K562 (cell line): ENCODE data around the gene CBX2. TPM values are rescaled to one million over a fixed set of nuclear protein-coding genes. Genes with fewer than 3 reads are reported as not detected.

Experiments
- ATF7 ChIP-seq: fragments of 450-650 bp; IDR thresholded peaks from 2 replicates; pipeline ENCODE4 v1.7.1; 2014; ENCODE audit warnings: mild to moderate bottlenecking, moderate library complexity
- BRCA1 ChIP-seq, 2 experiments: fragments of 450-650 bp in 1 of 2; sonication (generic) in 1 of 2; formaldehyde crosslinking in 1 of 2; IDR thresholded peaks; 2 replicates each; pipeline versions ENCODE4 v1.5.0 to v1.6.1; 2017 to 2020; ENCODE audit warnings: mild to moderate bottlenecking in 1 of 2, missing genetic modification reagents in 1 of 2
- BRF1 ChIP-seq: IDR thresholded peaks from 3 replicates; pipeline ENCODE4 v1.6.1; 2011; ENCODE audit warnings: borderline replicate concordance, mild to moderate bottlenecking; ENCODE audit not compliant: insufficient read length; ENCODE audit errors: extremely low read depth
- FIP1L1 ChIP-seq: fragments of 200-400 bp; formaldehyde crosslinking; IDR thresholded peaks from 2 replicates; pipeline ENCODE4 v1.6.1; 2018; ENCODE audit warnings: mild to moderate bottlenecking, low read depth, low read length; ENCODE audit not compliant: poor library complexity, severe bottlenecking
- GATA2 ChIP-seq: sonication (generic); formaldehyde crosslinking; IDR thresholded peaks from 2 replicates; pipeline ENCODE4 v1.4.0; 2020; ENCODE audit warnings: mild to moderate bottlenecking, missing genetic modification reagents
- HBP1 ChIP-seq: fragments of 450-650 bp; formaldehyde crosslinking; IDR thresholded peaks from 2 replicates; pipeline ENCODE4 v1.4.0; 2022; ENCODE audit warnings: missing genetic modification characterization
- HDAC2 ChIP-seq: fragments of 450-650 bp; IDR thresholded peaks from 2 replicates; pipeline ENCODE4 v1.6.1; 2016; ENCODE audit warnings: mild to moderate bottlenecking
- RHOXF2B ChIP-seq: fragments of 250-450 bp; sonication (Bioruptor Pico); conservative IDR thresholded peaks from 2 replicates; pipeline ENCODE4 v1.5.1; 2021
- VEZF1 ChIP-seq: fragments of 200-800 bp; sonication (Bioruptor generic); IDR thresholded peaks from 2 replicates; pipeline ENCODE4 v1.6.1; 2017; ENCODE audit warnings: missing genetic modification characterization, missing compliant biosample characterization
- polyA plus RNA-seq, 8 experiments: library from polyadenylated mRNA; depleted of rRNA in 4 of 8; stranded (reverse) in 5 of 8; unstranded in 3 of 8; fragments of >200 nt; fragmentation: Nextera tagmentation in 2 of 8; fragmentation: Illumina TruSeq in 1 of 8; extraction: Ambion mirVana in 2 of 8; extraction: Trizol in 1 of 8; gene quantifications; 2 replicates each; pipeline versions ENCODE4 v1.2.1 to v1.2.3, GENCODE V29; 2011 to 2014; ENCODE audit warnings: inconsistent platforms in 1 of 8, missing spikeins in 1 of 8
- total RNA-seq, 7 experiments: library from RNA; depleted of rRNA in 6 of 7; stranded (reverse); fragments of >200 nt in 6 of 7; fragmentation: Illumina TruSeq in 2 of 7; extraction: Trizol in 2 of 7; gene quantifications; 2 replicates each; pipeline versions ENCODE4 v1.2.1 to v1.2.3, GENCODE V29; 2011 to 2021; ENCODE audit warnings: low replicate concordance in 1 of 7
- TF ChIP-seq, protein P1 (sequence below), 2 experiments: fragments of 450-650 bp; IDR thresholded peaks; 2 replicates each; pipeline ENCODE4 v1.6.1; 2018; ENCODE audit warnings: mild to moderate bottlenecking in 2 of 2, low read depth in 1 of 2; ENCODE audit not compliant: partially characterized antibody in 2 of 2
- TF ChIP-seq, protein P2 (sequence below): fragments of 250-450 bp; sonication (Bioruptor Pico); IDR thresholded peaks from 2 replicates; pipeline ENCODE4 v1.4.0; 2020; ENCODE audit warnings: mild to moderate bottlenecking

The CBX2 gene
- total and polyA plus RNA-seq, 9 of the 15 experiments (the other 6 are each of a cell fraction or from before 2014, with no cell fraction given) = 0.66 to 26.9 (median 13.9) TPM

- TF ChIP-seq, protein P1, sequence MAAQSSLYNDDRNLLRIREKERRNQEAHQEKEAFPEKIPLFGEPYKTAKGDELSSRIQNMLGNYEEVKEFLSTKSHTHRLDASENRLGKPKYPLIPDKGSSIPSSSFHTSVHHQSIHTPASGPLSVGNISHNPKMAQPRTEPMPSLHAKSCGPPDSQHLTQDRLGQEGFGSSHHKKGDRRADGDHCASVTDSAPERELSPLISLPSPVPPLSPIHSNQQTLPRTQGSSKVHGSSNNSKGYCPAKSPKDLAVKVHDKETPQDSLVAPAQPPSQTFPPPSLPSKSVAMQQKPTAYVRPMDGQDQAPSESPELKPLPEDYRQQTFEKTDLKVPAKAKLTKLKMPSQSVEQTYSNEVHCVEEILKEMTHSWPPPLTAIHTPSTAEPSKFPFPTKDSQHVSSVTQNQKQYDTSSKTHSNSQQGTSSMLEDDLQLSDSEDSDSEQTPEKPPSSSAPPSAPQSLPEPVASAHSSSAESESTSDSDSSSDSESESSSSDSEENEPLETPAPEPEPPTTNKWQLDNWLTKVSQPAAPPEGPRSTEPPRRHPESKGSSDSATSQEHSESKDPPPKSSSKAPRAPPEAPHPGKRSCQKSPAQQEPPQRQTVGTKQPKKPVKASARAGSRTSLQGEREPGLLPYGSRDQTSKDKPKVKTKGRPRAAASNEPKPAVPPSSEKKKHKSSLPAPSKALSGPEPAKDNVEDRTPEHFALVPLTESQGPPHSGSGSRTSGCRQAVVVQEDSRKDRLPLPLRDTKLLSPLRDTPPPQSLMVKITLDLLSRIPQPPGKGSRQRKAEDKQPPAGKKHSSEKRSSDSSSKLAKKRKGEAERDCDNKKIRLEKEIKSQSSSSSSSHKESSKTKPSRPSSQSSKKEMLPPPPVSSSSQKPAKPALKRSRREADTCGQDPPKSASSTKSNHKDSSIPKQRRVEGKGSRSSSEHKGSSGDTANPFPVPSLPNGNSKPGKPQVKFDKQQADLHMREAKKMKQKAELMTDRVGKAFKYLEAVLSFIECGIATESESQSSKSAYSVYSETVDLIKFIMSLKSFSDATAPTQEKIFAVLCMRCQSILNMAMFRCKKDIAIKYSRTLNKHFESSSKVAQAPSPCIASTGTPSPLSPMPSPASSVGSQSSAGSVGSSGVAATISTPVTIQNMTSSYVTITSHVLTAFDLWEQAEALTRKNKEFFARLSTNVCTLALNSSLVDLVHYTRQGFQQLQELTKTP (IDR thresholded peaks at IDR 0.05; ENCODE audit: low read depth in 1 of 2, partially characterized antibody in 2 of 2) = peak in 1 of 2 experiments; percentile 17
- TF ChIP-seq, protein P2, sequence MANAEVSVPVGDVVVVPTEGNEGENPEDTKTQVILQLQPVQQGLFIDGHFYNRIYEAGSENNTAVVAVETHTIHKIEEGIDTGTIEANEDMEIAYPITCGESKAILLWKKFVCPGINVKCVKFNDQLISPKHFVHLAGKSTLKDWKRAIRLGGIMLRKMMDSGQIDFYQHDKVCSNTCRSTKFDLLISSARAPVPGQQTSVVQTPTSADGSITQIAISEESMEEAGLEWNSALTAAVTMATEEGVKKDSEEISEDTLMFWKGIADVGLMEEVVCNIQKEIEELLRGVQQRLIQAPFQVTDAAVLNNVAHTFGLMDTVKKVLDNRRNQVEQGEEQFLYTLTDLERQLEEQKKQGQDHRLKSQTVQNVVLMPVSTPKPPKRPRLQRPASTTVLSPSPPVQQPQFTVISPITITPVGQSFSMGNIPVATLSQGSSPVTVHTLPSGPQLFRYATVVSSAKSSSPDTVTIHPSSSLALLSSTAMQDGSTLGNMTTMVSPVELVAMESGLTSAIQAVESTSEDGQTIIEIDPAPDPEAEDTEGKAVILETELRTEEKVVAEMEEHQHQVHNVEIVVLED (CRISPR knock-in tag) = no peak; the same call in 1 of the 2 replicates
- TF ChIP-seq HDAC2 (no peak), HBP1 (CRISPR knock-in tag) (peak; percentile 58; the same call in 1 of the 2 replicates), BRCA1 (IDR thresholded peaks at IDR 0.05) (no peak), BRCA1 (CRISPR knock-in tag; IDR thresholded peaks at IDR 0.05) (no peak), BRF1 (no peak), VEZF1 (CRISPR knock-in tag) (peak; percentile 73), ATF7 (no peak; the same call in 1 of the 2 replicates), GATA2 (no peak), RHOXF2B (no peak), FIP1L1 (peak; percentile 98)
These were observed 56.9 kb downstream of the CBX2 start (continued) for GRCh38 chr17:79834565-79835469.
